Immature natural killer cell (primary cell): ENCODE results near the gene IER5. TPM values are rescaled to one million over a fixed set of nuclear protein-coding genes. Genes with fewer than 3 reads are reported as not detected.

Source experiments
- DNase-seq, 3 donors: peaks; one replicate each; pipeline ENCODE4 v3.0.0; 2022; ENCODE audit warnings: mixed read lengths in 1 of 3
- H3K27ac Mint-ChIP-seq, 6 donors: one replicate each; pipeline ENCODE4 v1.8.0; 2020; ENCODE audit warnings: mixed read lengths in 6 of 6, mild to moderate bottlenecking in 5 of 6, inconsistent platforms in 4 of 6, moderate library complexity in 3 of 6
- H3K27me3 Mint-ChIP-seq, 3 donors: one replicate each; pipeline ENCODE4 v1.8.0; 2020 to 2021; ENCODE audit warnings: low read depth in 3 of 3, mild to moderate bottlenecking in 3 of 3, mixed read lengths in 3 of 3, moderate library complexity in 3 of 3, inconsistent platforms in 1 of 3
- H3K36me3 Mint-ChIP-seq, 3 donors: one replicate each; pipeline ENCODE4 v1.8.0; 2020; ENCODE audit warnings: mixed read lengths in 3 of 3, inconsistent platforms in 2 of 3, mild to moderate bottlenecking in 2 of 3
- H3K4me1 Mint-ChIP-seq, 2 donors: one replicate each; pipeline ENCODE4 v1.8.0; 2020; ENCODE audit warnings: inconsistent platforms in 2 of 2, mild to moderate bottlenecking in 2 of 2, mixed read lengths in 2 of 2, moderate library complexity in 1 of 2
- H3K4me3 Mint-ChIP-seq, 5 donors: one replicate each; pipeline ENCODE4 v1.8.0; 2020; ENCODE audit warnings: mild to moderate bottlenecking in 5 of 5, mixed read lengths in 5 of 5, inconsistent platforms in 3 of 5, moderate library complexity in 3 of 5
- H3K9me3 Mint-ChIP-seq, 6 donors: one replicate each; pipeline ENCODE4 v1.8.0; 2020; ENCODE audit warnings: mild to moderate bottlenecking in 6 of 6, mixed read lengths in 6 of 6, inconsistent platforms in 4 of 6, moderate library complexity in 3 of 6
- polyA plus RNA-seq, 3 donors: library from polyadenylated mRNA; unstranded; fragments of 300-500 nt; fragmentation: Illumina TruSeq; gene quantifications; one replicate each; pipeline ENCODE4 v1.2.3, GENCODE V29; 2021

IER5 gene
- polyA plus RNA-seq, 3 donors from 2014 or later, result 11.6 to 22.7 (median 14.4) TPM

DNA sequence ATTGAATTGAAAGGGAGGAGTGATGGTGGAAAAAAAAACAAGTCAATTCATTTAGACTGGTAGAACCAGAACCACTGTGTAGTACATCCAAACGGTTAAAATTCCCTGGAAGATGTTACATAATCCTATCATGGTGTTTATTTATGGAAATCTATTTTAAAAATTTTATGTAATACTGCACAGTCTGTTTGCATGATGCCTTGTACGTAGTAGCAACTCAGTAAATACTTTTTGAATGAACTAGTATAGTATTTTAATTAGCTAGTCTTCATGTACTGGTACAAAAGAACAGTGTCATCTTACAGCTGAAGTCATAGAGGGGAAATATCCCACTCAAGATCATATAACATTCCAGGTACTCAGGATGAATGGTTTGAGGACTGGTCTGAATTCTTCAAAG is 27.0 kb upstream of the IER5 start:
- no peaks in the 10 kb centered on the region for H3K9me3 Mint-ChIP-seq
- H3K27me3 Mint-ChIP-seq, result peaks cover 0 to 6% (median 4%) of the 10 kb centered on the region in 3 donors
- H3K4me1 Mint-ChIP-seq, result peaks cover 26 to 28% of the 10 kb centered on the region in 2 donors
- H3K27ac Mint-ChIP-seq, result peak overlapping the region; percentile 90 to 99 (median 94)
- peak overlapping the region; percentile 74 to 89 (median 82) for H3K4me3 Mint-ChIP-seq
- no peak for DNase-seq
- peaks cover 26 to 33% (median 32%) of the 10 kb centered on the region in 3 donors for H3K36me3 Mint-ChIP-seq

- H3K9me3 Mint-ChIP-seq, result no peaks in the 10 kb centered on the region
- H3K27ac Mint-ChIP-seq, result peak overlapping the region; percentile 90 to 99 (median 94)
- H3K4me3 Mint-ChIP-seq, result peak overlapping the region; percentile 74 to 89 (median 82)
- peaks cover 26 to 28% of the 10 kb centered on the region in 2 donors for H3K4me1 Mint-ChIP-seq
- H3K36me3 Mint-ChIP-seq, result peaks cover 24 to 30% (median 27%) of the 10 kb centered on the region in 3 donors
- peak; percentile 34 to 41 (median 35) for DNase-seq
- peaks cover 0 to 6% (median 4%) of the 10 kb centered on the region in 3 donors for H3K27me3 Mint-ChIP-seq
Observed at GRCh38 chr1:181061891-181062835, 26.3 kb upstream of the IER5 start.

DNA sequence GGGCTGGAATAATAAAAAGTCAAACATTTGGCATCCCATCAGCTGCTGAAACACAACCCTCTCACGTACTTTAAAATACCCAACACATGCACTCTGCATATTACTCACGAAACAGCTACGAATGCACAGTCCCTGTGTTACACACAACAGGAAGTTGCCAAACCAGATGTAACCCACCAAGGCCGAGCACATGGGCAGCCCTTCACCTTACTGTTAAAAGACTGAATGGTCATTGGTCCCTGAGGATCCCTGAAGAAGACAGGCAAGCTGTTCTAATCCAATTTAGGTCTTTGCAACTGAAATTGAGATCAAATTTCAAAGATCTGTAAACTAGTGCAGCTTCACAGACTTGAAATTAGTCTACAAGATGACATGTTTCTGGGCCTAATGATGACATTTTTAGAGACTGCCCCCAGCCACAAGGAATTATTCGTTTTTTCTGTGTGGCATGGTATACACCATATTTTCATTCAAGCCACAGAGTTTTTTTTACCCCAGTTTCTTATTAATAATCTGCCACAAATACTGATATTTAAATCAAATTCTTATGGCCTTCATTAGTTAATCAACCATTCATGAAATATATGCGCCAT is 25.6 kb upstream of the IER5 start:
- peak overlapping the region; percentile 74 to 89 (median 82) for H3K4me3 Mint-ChIP-seq
- peak overlapping the region; percentile 90 to 99 (median 94) for H3K27ac Mint-ChIP-seq
- H3K4me1 Mint-ChIP-seq, result peaks cover 26 to 28% of the 10 kb centered on the region in 2 donors
- no peaks in the 10 kb centered on the region for H3K9me3 Mint-ChIP-seq
- peak; percentile 65 to 67 (median 66) for DNase-seq
- peaks cover 21 to 26% (median 23%) of the 10 kb centered on the region in 3 donors for H3K36me3 Mint-ChIP-seq
- peaks cover 0 to 6% (median 4%) of the 10 kb centered on the region in 3 donors for H3K27me3 Mint-ChIP-seq

DNA sequence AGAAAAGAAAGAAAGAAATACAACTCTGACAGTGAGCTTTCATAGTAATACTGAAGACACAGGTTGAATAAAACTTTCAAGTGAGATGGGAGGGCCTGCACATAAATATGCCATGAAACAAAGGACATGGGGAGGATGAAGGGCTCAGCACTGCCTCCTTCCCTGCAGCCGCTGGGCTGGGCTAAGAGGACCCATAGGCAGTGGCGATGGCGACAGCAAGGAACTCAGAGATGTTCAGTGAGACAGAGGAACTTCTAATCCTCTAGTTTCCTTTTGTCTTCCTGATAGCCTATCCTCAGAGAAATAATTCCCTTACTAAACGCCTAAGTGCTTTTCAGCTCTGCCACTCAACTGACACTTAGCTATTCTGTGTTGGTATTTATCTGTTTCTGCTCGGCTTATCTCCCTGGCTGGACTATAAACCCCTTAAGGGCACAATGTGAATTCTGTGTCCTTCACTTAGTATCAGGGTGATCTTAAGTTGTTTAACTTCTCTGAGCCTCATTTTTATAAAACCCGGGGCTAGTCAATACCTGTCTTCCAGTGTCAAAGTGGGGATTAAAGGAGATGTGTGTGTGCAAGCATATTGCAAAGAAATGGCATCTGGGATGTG is 24.4 kb upstream of the IER5 start:
- H3K36me3 Mint-ChIP-seq, result peaks cover 11 to 16% (median 12%) of the 10 kb centered on the region in 3 donors
- H3K4me3 Mint-ChIP-seq, result peak overlapping the region in 1 of 5 donors; percentile 58
- DNase-seq, result no peak
- H3K4me1 Mint-ChIP-seq, result peaks cover 26 to 28% of the 10 kb centered on the region in 2 donors
- H3K27me3 Mint-ChIP-seq, result peaks cover 0 to 5% (median 4%) of the 10 kb centered on the region in 3 donors
- H3K9me3 Mint-ChIP-seq, result no peaks in the 10 kb centered on the region
- H3K27ac Mint-ChIP-seq, result peak overlapping the region; percentile 34 to 90 (median 74)

DNA sequence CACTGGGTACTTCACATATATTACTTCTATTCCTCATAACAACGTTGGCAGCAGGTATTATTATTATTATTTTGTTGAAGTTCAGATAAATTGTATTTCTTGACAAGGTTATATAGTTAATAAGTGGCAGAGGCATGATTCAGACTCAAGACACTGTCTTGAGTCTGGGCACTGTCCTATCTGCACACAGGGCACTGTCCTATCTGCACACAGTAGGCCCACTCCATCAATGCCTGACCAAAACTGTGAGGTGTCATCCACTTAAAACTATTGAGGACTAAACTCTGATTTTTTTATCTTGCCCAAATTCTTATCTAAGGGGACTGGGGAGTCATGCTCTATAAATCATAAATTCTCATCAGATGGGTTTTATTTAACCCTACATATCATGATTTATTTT is 23.8 kb upstream of the IER5 start:
- Mint-ChIP-seq H3K36me3 (peaks cover 5 to 10% (median 6%) of the 10 kb centered on the region in 3 donors), H3K9me3 (no peaks in the 10 kb centered on the region), H3K4me3 (no peak overlapping the region), H3K27ac (peak overlapping the region in 2 of 6 donors; percentile 49 to 90), H3K27me3 (peaks cover 0 to 4% (median 4%) of the 10 kb centered on the region in 3 donors), H3K4me1 (peaks cover 26 to 28% of the 10 kb centered on the region in 2 donors)
- no peak for DNase-seq

- H3K36me3 Mint-ChIP-seq, result peaks cover 0 to 4% (median 0%) of the 10 kb centered on the region in 3 donors
- H3K4me3 Mint-ChIP-seq, result no peak overlapping the region
- peaks cover 2 to 9% (median 7%) of the 10 kb centered on the region in 3 donors for H3K27me3 Mint-ChIP-seq
- H3K9me3 Mint-ChIP-seq, result no peaks in the 10 kb centered on the region
- no peak overlapping the region for H3K27ac Mint-ChIP-seq
- DNase-seq, result no peak
- no peaks in the 10 kb centered on the region for H3K4me1 Mint-ChIP-seq
Observed at GRCh38 chr1:181073638-181074037, 14.9 kb upstream of the IER5 start.

DNA sequence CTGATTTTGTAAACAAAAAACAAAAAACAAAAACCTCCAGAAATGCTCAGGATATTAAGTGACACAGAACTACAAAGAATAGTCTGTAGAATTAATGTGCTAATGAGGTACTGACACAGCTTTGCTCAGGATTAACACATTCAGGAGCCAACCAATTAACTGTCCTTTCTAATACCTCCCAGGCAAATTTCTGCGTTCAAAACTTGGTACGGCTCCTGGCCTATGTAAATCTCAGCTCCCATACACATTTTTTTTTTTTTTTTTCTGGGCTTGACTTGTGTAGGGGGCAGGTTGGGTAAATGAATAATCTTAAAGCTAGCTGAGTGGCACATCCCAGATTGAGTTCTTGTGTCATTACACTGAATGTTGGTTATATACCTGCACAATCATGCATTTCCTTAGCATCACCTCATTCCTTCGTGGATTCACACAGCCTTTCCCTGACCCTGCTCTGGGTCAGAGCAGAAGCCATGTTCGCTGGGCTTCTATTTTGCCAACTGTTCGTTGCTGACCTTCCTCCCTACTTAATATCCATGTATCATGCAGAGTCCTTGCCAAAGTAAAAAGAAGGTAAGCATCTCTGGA is 12.6 kb upstream of the IER5 start:
- H3K27me3 Mint-ChIP-seq, result peaks cover 2 to 10% (median 9%) of the 10 kb centered on the region in 3 donors
- no peak overlapping the region for H3K27ac Mint-ChIP-seq
- H3K4me1 Mint-ChIP-seq, result no peaks in the 10 kb centered on the region

DNA sequence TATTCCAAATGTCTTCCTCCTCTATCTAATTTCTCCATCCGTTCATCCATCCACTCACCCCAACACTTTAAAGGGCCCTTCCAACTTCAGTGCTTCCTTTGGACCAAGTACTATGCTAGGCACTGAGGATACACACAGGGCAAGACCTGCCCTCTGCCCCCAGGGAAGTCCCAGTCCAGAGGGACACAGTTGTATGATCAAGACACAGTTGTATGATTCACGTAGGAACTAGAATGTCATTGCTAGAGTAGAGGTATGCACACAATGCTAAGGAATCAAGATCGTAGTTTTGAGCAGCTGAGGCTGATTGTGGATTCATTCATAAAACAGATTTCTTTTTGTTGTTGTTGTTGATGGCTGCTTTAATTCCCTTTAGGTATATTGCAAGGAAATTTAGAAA is 11.6 kb upstream of the IER5 start:
- Mint-ChIP-seq H3K4me1 (no peaks in the 10 kb centered on the region), H3K4me3 (no peak overlapping the region), H3K9me3 (no peaks in the 10 kb centered on the region), H3K27ac (no peak overlapping the region), H3K36me3 (peaks cover 0 to 4% (median 0%) of the 10 kb centered on the region in 3 donors), H3K27me3 (peaks cover 2 to 10% (median 9%) of the 10 kb centered on the region in 3 donors)
- DNase-seq, result no peak

More for the DNA sequence above, 12.6 kb upstream of the IER5 start:
- peaks cover 0 to 7% (median 0%) of the 10 kb centered on the region in 3 donors for H3K36me3 Mint-ChIP-seq
- H3K4me3 Mint-ChIP-seq, result no peak overlapping the region
- H3K9me3 Mint-ChIP-seq, result no peaks in the 10 kb centered on the region
- no peak for DNase-seq

- Mint-ChIP-seq H3K4me1 (no peaks in the 10 kb centered on the region), H3K4me3 (no peak overlapping the region), H3K36me3 (peaks cover 0 to 4% (median 0%) of the 10 kb centered on the region in 3 donors), H3K9me3 (peaks cover 0 to under 1% (median 0%) of the 10 kb centered on the region in 6 donors), H3K27me3 (peaks cover 2 to 8% (median 7%) of the 10 kb centered on the region in 3 donors), H3K27ac (no peak overlapping the region)
- DNase-seq, result no peak
Observed at GRCh38 chr1:181077576-181078242, 10.8 kb upstream of the IER5 start.

DNA sequence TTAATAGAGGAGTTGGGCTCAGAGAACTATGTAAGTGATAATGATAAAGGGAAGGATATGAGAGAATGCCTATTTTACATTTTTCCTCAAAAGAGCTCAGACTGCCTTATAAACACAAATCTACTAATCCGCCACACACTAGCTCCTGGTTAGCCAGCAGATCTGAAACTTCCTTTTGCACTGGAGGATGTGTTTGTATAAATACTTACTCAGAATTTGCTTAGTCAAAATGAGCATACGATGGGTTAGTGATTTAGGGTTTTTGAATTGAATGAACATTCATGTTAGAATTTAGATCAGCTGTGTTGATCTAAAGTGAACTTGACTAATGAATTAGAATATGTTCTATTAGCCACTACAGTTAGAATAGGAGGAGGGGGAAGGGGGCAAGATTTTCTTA is 9.1 kb upstream of the IER5 start:
- Mint-ChIP-seq H3K4me1 (peaks cover 4% of the 10 kb centered on the region in 2 donors), H3K9me3 (peaks cover 0 to 2% (median 0%) of the 10 kb centered on the region in 6 donors), H3K4me3 (no peak overlapping the region), H3K27me3 (peaks cover 2 to 8% (median 7%) of the 10 kb centered on the region in 3 donors), H3K36me3 (peaks cover 0 to 4% (median 0%) of the 10 kb centered on the region in 3 donors), H3K27ac (no peak overlapping the region)
- DNase-seq, result no peak

DNA sequence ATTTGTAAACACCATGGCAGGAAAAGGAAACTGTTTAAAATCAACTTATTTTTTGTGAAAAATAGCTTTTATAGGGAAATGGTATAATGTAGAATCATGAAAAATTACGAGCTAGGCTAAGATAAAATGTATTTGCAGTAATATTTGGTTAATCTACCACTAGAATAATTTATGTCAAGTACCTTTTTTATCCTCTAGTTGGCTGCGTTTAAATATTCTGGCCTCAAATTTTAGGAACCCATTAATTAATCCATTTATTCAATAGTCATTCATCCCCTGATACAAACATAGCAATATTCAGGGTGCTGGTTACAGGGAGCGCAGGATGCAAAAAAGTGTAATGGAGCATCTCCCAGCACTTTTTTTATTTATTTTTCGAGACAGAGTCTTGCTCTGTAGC is 8.6 kb upstream of the IER5 start:
- no peak overlapping the region for H3K4me3 Mint-ChIP-seq
- H3K9me3 Mint-ChIP-seq, result peaks cover 0 to 2% (median 0%) of the 10 kb centered on the region in 6 donors
- H3K27ac Mint-ChIP-seq, result no peak overlapping the region
- H3K4me1 Mint-ChIP-seq, result peaks cover 6 to 8% of the 10 kb centered on the region in 2 donors
- no peak for DNase-seq
- peaks cover 2 to 8% (median 5%) of the 10 kb centered on the region in 3 donors for H3K27me3 Mint-ChIP-seq
- H3K36me3 Mint-ChIP-seq, result peaks cover 0 to 4% (median 0%) of the 10 kb centered on the region in 3 donors

DNA sequence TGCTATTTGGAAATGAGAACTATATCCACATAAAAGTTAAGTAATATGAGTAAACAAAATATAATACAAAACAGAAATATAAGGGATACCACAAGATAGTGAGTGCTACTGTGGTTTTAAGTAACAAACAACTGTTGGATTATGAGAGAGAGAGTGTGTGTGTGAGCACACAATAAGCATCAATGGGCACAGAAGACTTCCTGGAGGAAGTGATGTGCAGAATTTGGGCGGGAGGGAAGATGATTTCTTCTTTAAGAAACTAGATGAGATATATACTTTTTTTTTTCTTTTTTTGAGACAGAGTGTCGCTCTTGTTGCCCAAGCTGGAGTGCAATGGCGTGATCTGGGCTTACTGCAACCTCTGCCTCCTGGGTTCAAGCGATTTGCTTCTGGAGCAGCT is 7.9 kb upstream of the IER5 start:
- Mint-ChIP-seq H3K36me3 (peaks cover 0 to 4% (median 0%) of the 10 kb centered on the region in 3 donors), H3K9me3 (peaks cover 0 to 2% (median 0%) of the 10 kb centered on the region in 6 donors), H3K27ac (no peak overlapping the region), H3K4me1 (peaks cover 6 to 8% of the 10 kb centered on the region in 2 donors), H3K27me3 (peaks cover 2 to 8% (median 5%) of the 10 kb centered on the region in 3 donors), H3K4me3 (no peak overlapping the region)
- DNase-seq, result no peak
